H9 (cell line): ENCODE data around the gene FHIT. TPM values are rescaled to one million over a fixed set of nuclear protein-coding genes. Genes with fewer than 3 reads are reported as not detected.

Experiments used
- DNase-seq: peaks from one replicate; pipeline ENCODE4 v3.0.0-alpha.2; 2017
- H2AFZ ChIP-seq: one replicate; pipeline ENCODE4 v1.6.1; 2013; ENCODE audit warnings: mild to moderate bottlenecking, low read length, control low read depth, moderate library complexity
- H2AK5ac ChIP-seq: 2 replicates; pipeline ENCODE4 v1.6.1; 2013; ENCODE audit warnings: low read length, control low read depth, mixed read lengths; ENCODE audit not compliant: insufficient read length
- H2BK120ac ChIP-seq: one replicate; pipeline ENCODE4 v1.6.1; 2013; ENCODE audit warnings: low read depth, mild to moderate bottlenecking, low read length, control low read depth, inconsistent platforms; ENCODE audit not compliant: poor library complexity, severe bottlenecking
- H2BK12ac ChIP-seq: 2 replicates; pipeline ENCODE4 v1.6.1; 2013; ENCODE audit warnings: low read length, control low read depth, mixed read lengths, low read depth; ENCODE audit not compliant: insufficient read length
- H2BK15ac ChIP-seq: 2 replicates; pipeline ENCODE4 v1.6.1; 2013; ENCODE audit warnings: low read depth, low read length, control low read depth
- H2BK20ac ChIP-seq: one replicate; pipeline ENCODE4 v1.6.1; 2013; ENCODE audit warnings: low read depth, mild to moderate bottlenecking, low read length, control low read depth, inconsistent platforms; ENCODE audit not compliant: poor library complexity, severe bottlenecking
- H2BK5ac ChIP-seq: 2 replicates; pipeline ENCODE4 v1.6.1; 2013; ENCODE audit warnings: low read length, control low read depth, mixed read lengths; ENCODE audit not compliant: insufficient read length
- H3K14ac ChIP-seq: 2 replicates; pipeline ENCODE4 v1.6.1; 2013; ENCODE audit warnings: low read length, control low read depth; ENCODE audit not compliant: insufficient read depth
- H3K18ac ChIP-seq: 2 replicates; pipeline ENCODE4 v1.6.1; 2013; ENCODE audit warnings: low read depth, mild to moderate bottlenecking, mixed read lengths, low read length, control low read depth; ENCODE audit not compliant: insufficient read length
- H3K23ac ChIP-seq: 2 replicates; pipeline ENCODE4 v1.6.1; 2013; ENCODE audit warnings: low read length, control low read depth, mixed read lengths, low read depth; ENCODE audit not compliant: insufficient read length
- H3K23me2 ChIP-seq: 2 replicates; pipeline ENCODE4 v1.6.1; 2013; ENCODE audit warnings: low read depth, mild to moderate bottlenecking, mixed read lengths, low read length, control low read depth; ENCODE audit not compliant: insufficient read length, poor library complexity, severe bottlenecking
- H3K27ac ChIP-seq: 2 replicates; pipeline ENCODE4 v1.5.1; 2013; ENCODE audit warnings: low read length, control low read depth, mixed read lengths, low read depth; ENCODE audit not compliant: insufficient read length
- H3K27me3 ChIP-seq: 2 replicates; pipeline ENCODE4 v1.6.1; 2013; ENCODE audit warnings: low read length, control low read depth, inconsistent platforms; ENCODE audit not compliant: insufficient read depth
- H3K4ac ChIP-seq: 2 replicates; pipeline ENCODE4 v1.6.1; 2013; ENCODE audit warnings: low read depth, mild to moderate bottlenecking, control low read depth, inconsistent platforms, low read length, moderate library complexity
- H3K4me1 ChIP-seq: 2 replicates; pipeline ENCODE4 v1.6.1; 2013; ENCODE audit warnings: low read length, control low read depth, inconsistent platforms; ENCODE audit not compliant: insufficient read depth
- H3K4me2 ChIP-seq: 2 replicates; pipeline ENCODE4 v1.6.1; 2013; ENCODE audit warnings: low read length, control low read depth, mixed read lengths; ENCODE audit not compliant: insufficient read length, insufficient read depth
- H3K56ac ChIP-seq: 2 replicates; pipeline ENCODE4 v1.6.1; 2013; ENCODE audit warnings: low read depth, mild to moderate bottlenecking, mixed read lengths, low read length, control low read depth; ENCODE audit not compliant: insufficient read length
- H3K79me1 ChIP-seq: 2 replicates; pipeline ENCODE4 v1.6.1; 2013; ENCODE audit warnings: low read depth, mild to moderate bottlenecking, moderate library complexity, low read length, control low read depth, inconsistent platforms; ENCODE audit not compliant: insufficient read depth, poor library complexity, severe bottlenecking
- H3K79me2 ChIP-seq: 2 replicates; pipeline ENCODE4 v1.6.1; 2013; ENCODE audit warnings: low read length, control low read depth, inconsistent platforms; ENCODE audit not compliant: insufficient read depth
- H3K9ac ChIP-seq: 2 replicates; pipeline ENCODE4 v1.6.1; 2013; ENCODE audit warnings: low read length, control low read depth, mixed read lengths; ENCODE audit not compliant: insufficient read length; ENCODE audit errors: extremely low read depth
- H3K9me3 ChIP-seq: one replicate; pipeline ENCODE4 v1.6.1; 2013; ENCODE audit warnings: low read depth, low read length, inconsistent platforms; ENCODE audit not compliant: control insufficient read depth
- H3T11ph ChIP-seq: one replicate; pipeline ENCODE4 v1.6.1; 2013; ENCODE audit warnings: mild to moderate bottlenecking, low read length, control low read depth, inconsistent platforms
- H4K20me1 ChIP-seq: one replicate; pipeline ENCODE4 v1.6.1; 2013; ENCODE audit not compliant: control insufficient read depth, insufficient read length, insufficient read depth
- H4K5ac ChIP-seq: 2 replicates; pipeline ENCODE4 v1.6.1; 2013; ENCODE audit warnings: low read depth, mild to moderate bottlenecking, mixed read lengths, low read length, control low read depth; ENCODE audit not compliant: insufficient read length
- H4K8ac ChIP-seq: replicated peaks from 2 replicates; pipeline ENCODE4 v1.6.1; 2013; ENCODE audit warnings: low read length, control low read depth, mixed read lengths, low read depth; ENCODE audit not compliant: insufficient read length
- H4K91ac ChIP-seq: 2 replicates; pipeline ENCODE4 v1.6.1; 2013; ENCODE audit warnings: low read depth, mild to moderate bottlenecking, moderate library complexity, mixed read lengths, low read length, control low read depth; ENCODE audit not compliant: insufficient read length
- H3K27ac Mint-ChIP-seq, 3 experiments: 2 replicates in 2 of 3; 3 replicates in 1 of 3; pipeline ENCODE4 v1.8.0; 2020 to 2021; ENCODE audit warnings: mixed read lengths in 3 of 3, mild to moderate bottlenecking in 1 of 3, moderate library complexity in 1 of 3
- H3K27me3 Mint-ChIP-seq: 2 replicates; pipeline ENCODE4 v1.8.0; 2021; ENCODE audit warnings: low read depth, mild to moderate bottlenecking, moderate library complexity, mixed read lengths
- H3K36me3 Mint-ChIP-seq, 3 experiments: 2 replicates in 2 of 3; 3 replicates in 1 of 3; pipeline ENCODE4 v1.8.0; 2020 to 2021; ENCODE audit warnings: low read depth in 3 of 3, mixed read lengths in 3 of 3; ENCODE audit not compliant: insufficient read depth in 1 of 3
- H3K4me1 Mint-ChIP-seq, 2 experiments: 2 replicates each; pipeline ENCODE4 v1.8.0; 2020; ENCODE audit warnings: mixed read lengths in 2 of 2
- H3K4me3 Mint-ChIP-seq, 2 experiments: 2 replicates in 1 of 2; 3 replicates in 1 of 2; pipeline ENCODE4 v1.8.0; 2020 to 2021; ENCODE audit warnings: mild to moderate bottlenecking in 2 of 2, mixed read lengths in 2 of 2, moderate library complexity in 1 of 2
- H3K9me3 Mint-ChIP-seq, 2 experiments: 2 replicates in 1 of 2; 3 replicates in 1 of 2; pipeline ENCODE4 v1.8.0; 2020; ENCODE audit warnings: mild to moderate bottlenecking in 2 of 2, mixed read lengths in 2 of 2, moderate library complexity in 1 of 2
- WGBS: extraction: QIAGEN DNeasy Blood & Tissue Kit; methylation state at CpG from one replicate; pipeline ENCODE4 v1.1.7; 2013; ENCODE audit warnings: missing lambda C conversion rate, low lambda C conversion rate, mixed read lengths; ENCODE audit not compliant: insufficient read length; ENCODE audit errors: extremely low coverage; 5-methylcytosine and 5-hydroxymethylcytosine counted together
- total RNA-seq: library from RNA; stranded (reverse); gene quantifications from 2 replicates; pipeline ENCODE4 v1.2.1, GENCODE V29; 2021
- TF ChIP-seq, protein P1 (sequence below): fragments of 200-600 bp; sonication (generic); conservative IDR thresholded peaks from 3 replicates; pipeline ENCODE4 v1.8.0; 2021; ENCODE audit warnings: antibody characterized with exemption, mild to moderate bottlenecking

The FHIT gene
- total RNA-seq, 1 experiment from 2014 or later, result 3.0 TPM

DNA sequence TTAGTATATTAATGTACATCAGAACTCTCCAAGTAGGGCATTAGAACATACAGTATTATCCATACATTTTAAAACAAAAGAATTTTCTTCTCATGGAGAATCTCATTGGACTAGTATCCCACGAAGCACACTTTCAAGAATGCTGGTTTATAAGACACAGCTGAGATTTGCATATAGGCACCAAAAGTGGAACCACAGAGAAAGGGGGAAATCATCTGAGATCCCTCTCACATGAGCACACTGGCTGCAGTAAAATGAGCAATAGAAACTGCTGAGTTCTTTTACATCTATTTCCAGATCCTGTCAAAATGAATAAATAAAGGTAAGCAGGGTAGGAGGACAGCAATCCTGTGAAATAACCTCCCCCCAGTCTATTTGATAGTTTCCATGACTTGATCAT is 665.3 kb downstream of the FHIT start:
- H4K20me1 ChIP-seq, result no peaks in the 10 kb centered on the region
- no peak overlapping the region for H2AK5ac ChIP-seq
- H3K23ac ChIP-seq, result no peak overlapping the region
- 0 out of 5 replicates have a peak, but pooled peaks cover 0 to 4% of the 10 kb centered on the region in 2 experiments for H3K9me3 Mint-ChIP-seq
- H3K18ac ChIP-seq, result no peak overlapping the region
- no peaks in the 10 kb centered on the region for H3K27me3 Mint-ChIP-seq
- no peak overlapping the region for H3K56ac ChIP-seq
- H3K27ac ChIP-seq, result no peak overlapping the region
- no peak for DNase-seq
- H3K4me1 Mint-ChIP-seq, result peaks cover 25 to 31% of the 10 kb centered on the region in 2 experiments
- H3K4me3 Mint-ChIP-seq, result no peak overlapping the region
- H2BK12ac ChIP-seq, result no peak overlapping the region
- H2BK120ac ChIP-seq, result no peak overlapping the region
- H3K27me3 ChIP-seq, result no peaks in the 10 kb centered on the region
- H3K23me2 ChIP-seq, result no peaks in the 10 kb centered on the region
- H3K9ac ChIP-seq, result no peak overlapping the region
- H2BK20ac ChIP-seq, result no peak overlapping the region
- H3T11ph ChIP-seq, result no peak overlapping the region
- no peaks in the 10 kb centered on the region for H3K79me1 ChIP-seq
- H3K4me2 ChIP-seq, result no peak overlapping the region
- H3K9me3 ChIP-seq, result no peaks in the 10 kb centered on the region
- H3K14ac ChIP-seq, result no peak overlapping the region
- H2AFZ ChIP-seq, result no peak overlapping the region
- no peak overlapping the region for H4K8ac ChIP-seq
- no peaks in the 10 kb centered on the region for H3K79me2 ChIP-seq
- peaks cover 0 to 10% (median 0%) of the 10 kb centered on the region in 3 experiments; a peak in 2 of 7 replicates for H3K36me3 Mint-ChIP-seq
- WGBS, result no CpG with 5 or more reads among the region's 1 CpG
- H4K5ac ChIP-seq, result no peak overlapping the region
- no peak overlapping the region for H2BK15ac ChIP-seq
- TF ChIP-seq, protein P1, sequence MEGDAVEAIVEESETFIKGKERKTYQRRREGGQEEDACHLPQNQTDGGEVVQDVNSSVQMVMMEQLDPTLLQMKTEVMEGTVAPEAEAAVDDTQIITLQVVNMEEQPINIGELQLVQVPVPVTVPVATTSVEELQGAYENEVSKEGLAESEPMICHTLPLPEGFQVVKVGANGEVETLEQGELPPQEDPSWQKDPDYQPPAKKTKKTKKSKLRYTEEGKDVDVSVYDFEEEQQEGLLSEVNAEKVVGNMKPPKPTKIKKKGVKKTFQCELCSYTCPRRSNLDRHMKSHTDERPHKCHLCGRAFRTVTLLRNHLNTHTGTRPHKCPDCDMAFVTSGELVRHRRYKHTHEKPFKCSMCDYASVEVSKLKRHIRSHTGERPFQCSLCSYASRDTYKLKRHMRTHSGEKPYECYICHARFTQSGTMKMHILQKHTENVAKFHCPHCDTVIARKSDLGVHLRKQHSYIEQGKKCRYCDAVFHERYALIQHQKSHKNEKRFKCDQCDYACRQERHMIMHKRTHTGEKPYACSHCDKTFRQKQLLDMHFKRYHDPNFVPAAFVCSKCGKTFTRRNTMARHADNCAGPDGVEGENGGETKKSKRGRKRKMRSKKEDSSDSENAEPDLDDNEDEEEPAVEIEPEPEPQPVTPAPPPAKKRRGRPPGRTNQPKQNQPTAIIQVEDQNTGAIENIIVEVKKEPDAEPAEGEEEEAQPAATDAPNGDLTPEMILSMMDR, result no peak
- H3K4ac ChIP-seq, result no peak overlapping the region
- no peak overlapping the region for H4K91ac ChIP-seq
- no peak overlapping the region for H2BK5ac ChIP-seq
- peaks cover 5% of the 10 kb centered on the region; the same call in 1 of the 2 replicates for H3K4me1 ChIP-seq
- H3K27ac Mint-ChIP-seq, result no peak overlapping the region
